HG02610 (cell line): ENCODE results near the gene AK8.

Source experiments
- ATAC-seq: cut with Tn5 transposase; IDR thresholded peaks from one replicate; pipeline ENCODE4 v1.9.1; 2021; ENCODE audit warnings: mild to moderate bottlenecking, moderate library complexity; ENCODE audit not compliant: unreplicated experiment

Gene AK8

GRCh38 chr9:132826621-132827365, 51.3 kb downstream of the AK8 start:
- ATAC-seq: no peak

- no peak for ATAC-seq
Observed at GRCh38 chr9:132826131-132826530, 52.0 kb downstream of the AK8 start.

GRCh38 chr9:132825430-132825829, 52.7 kb downstream of the AK8 start:
- ATAC-seq: no peak

- no peak for ATAC-seq
Observed at GRCh38 chr9:132824951-132825350, 53.1 kb downstream of the AK8 start.

GRCh38 chr9:132824151-132824550, 53.9 kb downstream of the AK8 start:
- no peak for ATAC-seq

GRCh38 chr9:132823370-132824145, 54.5 kb downstream of the AK8 start:
- no peak for ATAC-seq

- ATAC-seq: no peak
Observed at GRCh38 chr9:132820169-132820944, 57.7 kb downstream of the AK8 start.

- ATAC-seq: no peak
Observed at GRCh38 chr9:132818588-132818987, 59.5 kb downstream of the AK8 start.

- no peak for ATAC-seq
Observed at GRCh38 chr9:132814937-132815336, 63.1 kb downstream of the AK8 start.

GRCh38 chr9:132813115-132813771, 64.8 kb downstream of the AK8 start:
- no peak for ATAC-seq

- no peak for ATAC-seq
Observed at GRCh38 chr9:132811985-132812384, 66.1 kb downstream of the AK8 start.

GRCh38 chr9:132810314-132810713, 67.8 kb downstream of the AK8 start:
- no peak for ATAC-seq

GRCh38 chr9:132809677-132810271, 68.3 kb downstream of the AK8 start:
- ATAC-seq: no peak

GRCh38 chr9:132808645-132809044, 69.4 kb downstream of the AK8 start:
- no peak for ATAC-seq

GRCh38 chr9:132806723-132807421, 71.2 kb downstream of the AK8 start:
- ATAC-seq: no peak

GRCh38 chr9:132806306-132806705, 71.8 kb downstream of the AK8 start:
- no peak for ATAC-seq

- ATAC-seq: no peak
Observed at GRCh38 chr9:132804576-132805295, 73.3 kb downstream of the AK8 start.

- ATAC-seq: no peak
Observed at GRCh38 chr9:132802121-132802795, 75.8 kb downstream of the AK8 start.

GRCh38 chr9:132801659-132802058, 76.4 kb downstream of the AK8 start:
- no peak for ATAC-seq
